H1 (cell line): ENCODE data around the gene CDK15. TPM values are rescaled to one million over a fixed set of nuclear protein-coding genes. Genes with fewer than 3 reads are reported as not detected.

ENCODE experiments used
- CTCF ChIA-PET: fragments of 300-600 bp; sonication (Branson Sonifier 250); formaldehyde crosslinking; loops from one replicate; lab custom pipeline; 2021; ENCODE audit not compliant: partially characterized antibody; lab: Charles Lee
- POLR2A ChIA-PET: fragments of 300-600 bp; sonication (Branson Sonifier 250); formaldehyde crosslinking; loops from one replicate; lab custom pipeline; 2021; ENCODE audit warnings: inconsistent platforms; ENCODE audit not compliant: partially characterized antibody; lab: Charles Lee
- DNase-seq, 2 experiments: peaks; one replicate each; pipeline versions ENCODE4 v3.0.0 to v3.0.0-alpha.2; 2010 to 2022; ENCODE audit warnings: low spot score in 2 of 2, low read depth in 1 of 2, mixed read lengths in 1 of 2
- FAIRE-seq: peaks from 2 replicates; lab custom pipeline; 2011; peaks lifted over from hg19 to GRCh38; lab: Jason Lieb, UNC
- H2AFZ ChIP-seq: 2 replicates; pipeline ENCODE4 v1.8.1; 2012; ENCODE audit warnings: low read length, inconsistent platforms
- H2AK5ac ChIP-seq: 2 replicates; pipeline ENCODE4 v1.6.1; 2013; ENCODE audit warnings: low read depth, low read length
- H2BK120ac ChIP-seq: replicated peaks from 2 replicates; pipeline ENCODE3; 2013; ENCODE audit warnings: low read depth, low read length, inconsistent platforms
- H2BK12ac ChIP-seq: 2 replicates; pipeline ENCODE4 v1.6.1; 2013; ENCODE audit warnings: low read depth, low read length
- H2BK15ac ChIP-seq: 2 replicates; pipeline ENCODE4 v1.6.1; 2013; ENCODE audit warnings: low read length
- H2BK20ac ChIP-seq: 2 replicates; pipeline ENCODE4 v1.6.1; 2013; ENCODE audit warnings: low read length
- H2BK5ac ChIP-seq: 2 replicates; pipeline ENCODE4 v1.6.1; 2013; ENCODE audit warnings: low read depth, low read length
- H3K14ac ChIP-seq: 2 replicates; pipeline ENCODE4 v1.6.1; 2013; ENCODE audit warnings: inconsistent platforms; ENCODE audit not compliant: insufficient read length
- H3K18ac ChIP-seq: 2 replicates; pipeline ENCODE4 v1.6.1; 2013; ENCODE audit warnings: low read length; ENCODE audit errors: extremely low read depth
- H3K23ac ChIP-seq: 2 replicates; pipeline ENCODE4 v1.6.1; 2013; ENCODE audit warnings: inconsistent platforms; ENCODE audit not compliant: insufficient read length
- H3K23me2 ChIP-seq: 2 replicates; pipeline ENCODE4 v1.6.1; 2013; ENCODE audit warnings: low read depth, low read length
- H3K27ac ChIP-seq: 2 replicates; pipeline ENCODE4 v1.6.1; 2011; ENCODE audit warnings: low read depth, low read length, inconsistent platforms
- H3K27me3 ChIP-seq, 4 experiments: replicated peaks in 1 of 4; 1 replicate in 1 of 4; 2 replicates in 3 of 4; pipeline versions ENCODE4 v1.6.1 to v1.8.1; 2011 to 2013; ENCODE audit warnings: low read length in 3 of 4, mild to moderate bottlenecking in 3 of 4, inconsistent platforms in 2 of 4, mixed read lengths in 2 of 4, moderate library complexity in 1 of 4; ENCODE audit not compliant: control insufficient read depth in 3 of 4, insufficient read depth in 3 of 4; ENCODE audit errors: extremely low read depth in 1 of 4
- H3K36me3 ChIP-seq, 4 experiments: 2 replicates each; pipeline versions ENCODE4 v1.6.1 to v1.8.1; 2011 to 2013; ENCODE audit warnings: mild to moderate bottlenecking in 4 of 4, low read length in 3 of 4, moderate library complexity in 2 of 4, control low read depth in 1 of 4, inconsistent platforms in 1 of 4; ENCODE audit not compliant: insufficient read depth in 4 of 4, control insufficient read depth in 2 of 4
- H3K4ac ChIP-seq: replicated peaks from 2 replicates; pipeline ENCODE3; 2013; ENCODE audit warnings: low read length, low read depth, mixed read lengths, inconsistent platforms; ENCODE audit not compliant: insufficient read length
- H3K4me1 ChIP-seq, 4 experiments: replicated peaks in 1 of 4; 1 replicate in 1 of 4; 2 replicates in 3 of 4; pipeline versions ENCODE4 v1.6.1 to v1.8.1; 2011 to 2013; ENCODE audit warnings: low read length in 3 of 4, inconsistent platforms in 2 of 4, mixed read lengths in 1 of 4; ENCODE audit not compliant: insufficient read depth in 4 of 4, control insufficient read depth in 3 of 4
- H3K4me2 ChIP-seq, 2 experiments: 2 replicates each; pipeline versions ENCODE4 v1.6.1 to v1.8.1; 2011 to 2013; ENCODE audit warnings: low read depth in 2 of 2, low read length in 2 of 2, control low read depth in 1 of 2, inconsistent platforms in 1 of 2, mild to moderate bottlenecking in 1 of 2; ENCODE audit not compliant: insufficient read depth in 1 of 2
- H3K4me3 ChIP-seq, 4 experiments: fragments of 200-600, 300-600 bp in 1 of 4; sonication (generic), shearing (Covaris generic), sonication (Bioruptor Twin) in 1 of 4; 2 replicates each; pipeline versions ENCODE4 v1.5.1 to v1.8.1; 2011 to 2016; ENCODE audit warnings: low read length in 4 of 4, low read depth in 3 of 4, control low read depth in 2 of 4, inconsistent platforms in 2 of 4, mild to moderate bottlenecking in 2 of 4, mixed read lengths in 1 of 4, moderate library complexity in 1 of 4; ENCODE audit not compliant: insufficient read depth in 2 of 4; ENCODE audit errors: extremely low read depth in 1 of 4
- H3K56ac ChIP-seq: replicated peaks from 2 replicates; pipeline ENCODE3; 2013; ENCODE audit warnings: low read depth, mild to moderate bottlenecking, mixed read lengths, low read length, inconsistent platforms; ENCODE audit not compliant: insufficient read length
- H3K79me1 ChIP-seq: 2 replicates; pipeline ENCODE4 v1.6.1; 2013; ENCODE audit warnings: low read depth, low read length, control low read depth
- H3K79me2 ChIP-seq, 2 experiments: 2 replicates each; pipeline versions ENCODE4 v1.6.1 to v1.8.1; 2012 to 2013; ENCODE audit warnings: low read length in 2 of 2, mild to moderate bottlenecking in 2 of 2, inconsistent platforms in 1 of 2; ENCODE audit not compliant: insufficient read depth in 2 of 2, control insufficient read depth in 1 of 2
- H3K9ac ChIP-seq, 4 experiments: replicated peaks in 1 of 4; 1 replicate in 1 of 4; 2 replicates in 3 of 4; pipeline versions ENCODE4 v1.6.1 to v1.8.1; 2011 to 2013; ENCODE audit warnings: low read depth in 3 of 4, low read length in 3 of 4, control low read depth in 2 of 4, mild to moderate bottlenecking in 2 of 4, moderate library complexity in 2 of 4, inconsistent platforms in 1 of 4; ENCODE audit errors: extremely low read depth in 1 of 4
- H3K9me3 ChIP-seq, 2 experiments: 2 replicates each; pipeline versions ENCODE4 v1.6.1 to v1.8.1; 2012 to 2013; ENCODE audit warnings: mild to moderate bottlenecking in 2 of 2, moderate library complexity in 2 of 2, control low read depth in 1 of 2, inconsistent platforms in 1 of 2, low read depth in 1 of 2, low read length in 1 of 2, mixed read lengths in 1 of 2; ENCODE audit not compliant: insufficient read depth in 2 of 2
- H4K20me1 ChIP-seq, 2 experiments: replicated peaks in 1 of 2; 2 replicates each; pipeline versions ENCODE3 to v1.8.1; 2011 to 2013; ENCODE audit warnings: inconsistent platforms in 2 of 2, low read length in 2 of 2, mild to moderate bottlenecking in 1 of 2; ENCODE audit not compliant: insufficient read depth in 2 of 2, control insufficient read depth in 1 of 2
- H4K5ac ChIP-seq: 2 replicates; pipeline ENCODE4 v1.6.1; 2013; ENCODE audit warnings: low read length, low read depth, mixed read lengths, inconsistent platforms; ENCODE audit not compliant: insufficient read length
- H4K8ac ChIP-seq: 2 replicates; pipeline ENCODE4 v1.8.0; 2013; ENCODE audit warnings: mild to moderate bottlenecking, moderate library complexity, low read length, inconsistent platforms; ENCODE audit not compliant: insufficient read depth; ENCODE audit errors: extremely low read depth
- H4K91ac ChIP-seq: replicated peaks from 2 replicates; pipeline ENCODE3; 2013; ENCODE audit warnings: low read length, mixed read lengths, inconsistent platforms; ENCODE audit not compliant: insufficient read length
- CEBPB ChIP-seq: IDR thresholded peaks from 2 replicates; pipeline ENCODE4 v1.6.1; 2012; ENCODE audit warnings: low read depth, low read length
- CREB1 ChIP-seq: IDR thresholded peaks from 2 replicates; pipeline ENCODE4 v1.6.1; 2012; ENCODE audit warnings: inconsistent platforms
- EGR1 ChIP-seq: IDR thresholded peaks from 2 replicates; pipeline ENCODE4 v1.6.1; 2011; ENCODE audit warnings: low read depth, low read length, borderline replicate concordance
- FOSL1 ChIP-seq: IDR thresholded peaks from 2 replicates; pipeline ENCODE4 v1.6.1; 2011; ENCODE audit warnings: mild to moderate bottlenecking, low read depth, low read length, moderate library complexity; ENCODE audit not compliant: insufficient read depth
- GABPA ChIP-seq: IDR thresholded peaks from 2 replicates; pipeline ENCODE4 v1.6.1; 2011; ENCODE audit warnings: mild to moderate bottlenecking, low read length, moderate library complexity, borderline replicate concordance; ENCODE audit not compliant: insufficient read depth
- POLR2AphosphoS5 ChIP-seq: IDR thresholded peaks from 2 replicates; pipeline ENCODE4 v1.6.1; 2011; ENCODE audit warnings: low read depth, low read length
- RBBP5 ChIP-seq: IDR thresholded peaks from 2 replicates; pipeline ENCODE4 v1.7.1; 2012; ENCODE audit warnings: low read depth, mild to moderate bottlenecking, inconsistent platforms, low read length, moderate library complexity, borderline replicate concordance
- RFX5 ChIP-seq: IDR thresholded peaks from 2 replicates; pipeline ENCODE4 v1.6.1; 2011; ENCODE audit warnings: low read depth, low read length, improper control_type of control experiment, borderline replicate concordance
- SIN3A ChIP-seq, 2 experiments: IDR thresholded peaks in 1 of 2; conservative IDR thresholded peaks in 1 of 2; 2 replicates each; pipeline ENCODE4 v1.6.1; 2011 to 2012; ENCODE audit warnings: low read length in 2 of 2, improper control_type of control experiment in 1 of 2, low read depth in 1 of 2, mild to moderate bottlenecking in 1 of 2
- SP4 ChIP-seq: IDR thresholded peaks from 2 replicates; pipeline ENCODE4 v1.6.1; 2012; ENCODE audit warnings: low read length, inconsistent platforms
- TAF7 ChIP-seq: optimal IDR thresholded peaks from 2 replicates; pipeline ENCODE3; 2011; ENCODE audit warnings: low read depth, mild to moderate bottlenecking, inconsistent platforms, low read length, moderate library complexity, borderline replicate concordance
- WGBS, 2 experiments: shearing (Covaris generic) in 1 of 2; methylation state at CpG; one replicate each; pipeline versions ENCODE4 v1.1.6 to v1.1.7; 2013 to 2015; ENCODE audit warnings: low lambda C conversion rate in 2 of 2, mixed read lengths in 2 of 2, inconsistent platforms in 1 of 2, low coverage in 1 of 2, missing lambda C conversion rate in 1 of 2; ENCODE audit not compliant: insufficient replicate concordance in 2 of 2, insufficient coverage in 1 of 2, insufficient read length in 1 of 2; ENCODE audit errors: extremely low coverage in 1 of 2, missing lambda C conversion rate in 1 of 2; 5-methylcytosine and 5-hydroxymethylcytosine counted together
- polyA plus RNA-seq, 7 experiments: library from polyadenylated mRNA; depleted of rRNA in 3 of 7; stranded (reverse) in 5 of 7; unstranded in 2 of 7; fragments of >200 nt in 5 of 7; fragments of 200-250 nt in 2 of 7; gene quantifications; 1 replicate in 5 of 7; 2 replicates in 1 of 7; 4 replicates in 1 of 7; pipeline versions ENCODE4 v1.2.1 to v1.2.3, GENCODE V29; 2011 to 2013; ENCODE audit warnings: missing spikeins in 2 of 7, mixed read lengths in 2 of 7
- total RNA-seq: library from RNA; stranded (reverse); fragmentation: NEBNext Ultra II Directional; extraction: Animal tissue kit (Norgen Biotek cat#: 25700); gene quantifications from 2 replicates; pipeline ENCODE4 v1.2.1, GENCODE V29; 2021
- TF ChIP-seq, protein P1 (sequence below): IDR thresholded peaks from 2 replicates; pipeline ENCODE4 v1.6.1; 2011; ENCODE audit warnings: low read depth, mild to moderate bottlenecking, low read length; ENCODE audit not compliant: insufficient read depth

CDK15 gene
- total and polyA plus RNA-seq, 2 of the 8 experiments (the other 6 are each of a cell fraction or from before 2014, with no cell fraction given) = 0.03 TPM; not detected in 1

DNA sequence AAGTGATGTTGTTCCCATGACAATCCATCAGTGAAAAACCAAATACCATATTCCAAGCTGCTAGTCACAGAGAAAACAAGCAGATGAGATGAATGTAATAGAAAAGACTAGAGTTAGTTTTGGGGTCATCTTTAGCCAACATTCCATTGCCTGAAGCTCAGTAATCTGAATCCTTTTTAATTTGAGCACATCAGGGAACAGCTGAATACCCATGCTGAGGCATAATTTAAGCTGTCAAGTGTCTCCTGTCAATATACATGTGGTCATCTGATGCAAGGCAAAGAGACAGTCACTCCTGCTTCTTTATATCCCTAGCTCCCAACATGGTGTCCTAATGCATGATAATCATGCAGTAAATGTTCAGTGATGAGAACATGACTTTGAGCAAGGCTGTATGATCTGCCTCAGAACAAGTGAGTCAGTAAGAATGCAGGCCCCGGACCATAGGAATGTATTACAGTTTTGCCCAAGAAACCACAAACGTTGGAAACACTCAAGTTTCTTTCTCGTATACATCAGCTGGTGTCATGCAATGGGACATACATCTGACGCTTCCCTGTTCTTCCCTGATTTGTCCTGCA, 48.0 kb downstream of the CDK15 start:
- H3K9ac ChIP-seq = no peak overlapping the region
- no peak overlapping the region for H2BK20ac ChIP-seq
- no peak overlapping the region for H2BK5ac ChIP-seq
- H3K4me3 ChIP-seq = no peak overlapping the region
- WGBS, 2 experiments = 96% methylated on average over 4 of the region's 4 CpGs; no CpG with 5 or more reads in 1 of the 2 experiments
- H3K27ac ChIP-seq = no peak overlapping the region
- no peaks in the 10 kb centered on the region for H3K79me1 ChIP-seq
- H4K8ac ChIP-seq = no peak overlapping the region
- H3K4ac ChIP-seq = no peak overlapping the region
- no peaks in the 10 kb centered on the region for H3K79me2 ChIP-seq
- no peak overlapping the region for H3K4me2 ChIP-seq
- H4K20me1 ChIP-seq = no peaks in the 10 kb centered on the region
- H3K56ac ChIP-seq = no peak overlapping the region
- ChIA-PET POLR2A (interaction anchor here (1.3 kb wide), 1 partner anchor 111 kb away, joined by 3 read pairs; no protein-coding TSS in a partner anchor), CTCF (interaction anchor here (1.1 to 1.8 kb wide), 7 partner anchors 25 to 303 kb away, joined by 3 to 5 read pairs (median 3); no protein-coding TSS in a partner anchor)
- DNase-seq = no peak
- H3K4me1 ChIP-seq = peaks cover 2 to 12% (median 9%) of the 10 kb centered on the region in 4 experiments; a peak in 4 of 7 replicates
- H3K27me3 ChIP-seq = no peaks in the 10 kb centered on the region; a peak in 1 of 7 replicates
- no peak overlapping the region for H4K91ac ChIP-seq
- H2BK12ac ChIP-seq = no peak overlapping the region
- no peak overlapping the region for H3K23ac ChIP-seq
- H3K9me3 ChIP-seq = no peaks in the 10 kb centered on the region
- H3K18ac ChIP-seq = no peak overlapping the region
- no peak overlapping the region for H2AFZ ChIP-seq
- H3K14ac ChIP-seq = no peak overlapping the region
- H4K5ac ChIP-seq = no peak overlapping the region
- H3K23me2 ChIP-seq = 0 out of 2 replicates have a peak, but pooled peaks cover 2% of the 10 kb centered on the region
- H2BK120ac ChIP-seq = no peak overlapping the region
- FAIRE-seq = no peak
- no peaks in the 10 kb centered on the region for H3K36me3 ChIP-seq
- no peak overlapping the region for H2BK15ac ChIP-seq
- no peak overlapping the region for H2AK5ac ChIP-seq
- no peak for TF ChIP-seq GABPA
- TF ChIP-seq POLR2AphosphoS5 = no peak
- no peak for TF ChIP-seq RFX5
- no peak for TF ChIP-seq RBBP5
- no peak for TF ChIP-seq FOSL1
- TF ChIP-seq SIN3A (conservative IDR thresholded peaks at IDR 0.05 in 1 of 2, IDR thresholded peaks at IDR 0.05 in 1 of 2; ENCODE audit: low read depth in 1 of 2, low read length in 2 of 2) = no peak
- TF ChIP-seq SP4 = no peak
- TF ChIP-seq CEBPB = no peak
- TF ChIP-seq, protein P1, sequence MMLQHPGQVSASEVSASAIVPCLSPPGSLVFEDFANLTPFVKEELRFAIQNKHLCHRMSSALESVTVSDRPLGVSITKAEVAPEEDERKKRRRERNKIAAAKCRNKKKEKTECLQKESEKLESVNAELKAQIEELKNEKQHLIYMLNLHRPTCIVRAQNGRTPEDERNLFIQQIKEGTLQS = no peak
- no peak for TF ChIP-seq EGR1
- no peak for TF ChIP-seq TAF7
- no peak for TF ChIP-seq CREB1
